OCI-LY3 (cell line): Measurements from ENCODE around the gene PTX4.

Experiments used
- CTCF ChIP-seq: fragments of 200-600, 300-600 bp; sonication (generic); IDR thresholded peaks from 2 replicates; pipeline ENCODE4 v1.5.1; 2014; ENCODE audit warnings: antibody characterized with exemption, low read length, low read depth
- EZH2phosphoT487 ChIP-seq: fragments of 200-600 bp; shearing (Covaris generic); IDR thresholded peaks from 2 replicates; pipeline ENCODE4 v1.6.1; 2018; ENCODE audit warnings: antibody characterized with exemption, mixed run types, low read depth

GRCh38 chr16:1439058-1439698 lies 49.6 kb downstream of the PTX4 start:
- TF ChIP-seq CTCF (no peak), EZH2phosphoT487 (no peak)
